Right lung (tissue), 10 donors: Measurements from ENCODE around the gene ZDHHC5. TPM values are rescaled to one million over a fixed set of nuclear protein-coding genes. Genes with fewer than 3 reads are reported as not detected.

Source experiments
- DNase-seq, 2 donors: peaks; one replicate each; pipeline ENCODE4 v3.0.0-alpha.2; 2013
- long read RNA-seq, 8 donors: transcript quantifications; one replicate each; lab custom pipeline, GENCODE V29; 2026
- polyA plus RNA-seq, 5 donors: library from polyadenylated mRNA; unstranded; fragments of 120-200 nt; gene quantifications; one replicate each; pipeline versions ENCODE4 v1.2.1 to v1.2.3, GENCODE V29; 2013; ENCODE audit warnings: inconsistent platforms in 1 of 5, low replicate concordance in 1 of 5; ENCODE audit not compliant: insufficient read length in 5 of 5, insufficient read depth in 1 of 5

Gene ZDHHC5, protein sequence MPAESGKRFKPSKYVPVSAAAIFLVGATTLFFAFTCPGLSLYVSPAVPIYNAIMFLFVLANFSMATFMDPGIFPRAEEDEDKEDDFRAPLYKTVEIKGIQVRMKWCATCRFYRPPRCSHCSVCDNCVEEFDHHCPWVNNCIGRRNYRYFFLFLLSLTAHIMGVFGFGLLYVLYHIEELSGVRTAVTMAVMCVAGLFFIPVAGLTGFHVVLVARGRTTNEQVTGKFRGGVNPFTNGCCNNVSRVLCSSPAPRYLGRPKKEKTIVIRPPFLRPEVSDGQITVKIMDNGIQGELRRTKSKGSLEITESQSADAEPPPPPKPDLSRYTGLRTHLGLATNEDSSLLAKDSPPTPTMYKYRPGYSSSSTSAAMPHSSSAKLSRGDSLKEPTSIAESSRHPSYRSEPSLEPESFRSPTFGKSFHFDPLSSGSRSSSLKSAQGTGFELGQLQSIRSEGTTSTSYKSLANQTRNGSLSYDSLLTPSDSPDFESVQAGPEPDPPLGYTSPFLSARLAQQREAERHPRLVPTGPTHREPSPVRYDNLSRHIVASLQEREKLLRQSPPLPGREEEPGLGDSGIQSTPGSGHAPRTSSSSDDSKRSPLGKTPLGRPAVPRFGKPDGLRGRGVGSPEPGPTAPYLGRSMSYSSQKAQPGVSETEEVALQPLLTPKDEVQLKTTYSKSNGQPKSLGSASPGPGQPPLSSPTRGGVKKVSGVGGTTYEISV
- polyA plus RNA-seq = 10 to 100 TPM; 38.9 to 44.5 (median 39.2) TPM
- long read RNA-seq, donor 1, full-length matches to known transcripts = 4 of 222 reads
- long read RNA-seq, donor 1, partial matches to known transcripts = 179 of 222 reads
- long read RNA-seq, donor 1, other reads (novel, unspliced or antisense) = 39 of 222 reads
- long read RNA-seq, donor 2, full-length matches to known transcripts = 2 of 7 reads
- long read RNA-seq, donor 2, partial matches to known transcripts = 5 of 7 reads
- long read RNA-seq, donor 2, other reads (novel, unspliced or antisense) = 0 of 7 reads
- long read RNA-seq, donor 3, full-length matches to known transcripts = 1 of 12 reads
- long read RNA-seq, donor 3, partial matches to known transcripts = 11 of 12 reads
- long read RNA-seq, donor 3, other reads (novel, unspliced or antisense) = 0 of 12 reads
- long read RNA-seq, donor 4, full-length matches to known transcripts = 1 of 13 reads
- long read RNA-seq, donor 4, partial matches to known transcripts = 12 of 13 reads
- long read RNA-seq, donor 4, other reads (novel, unspliced or antisense) = 0 of 13 reads
- long read RNA-seq, donor 5, partial matches to known transcripts = 24 of 24 reads
- long read RNA-seq, donor 5, other reads (novel, unspliced or antisense) = 0 of 24 reads
- long read RNA-seq, donor 6, full-length matches to known transcripts = 4 of 150 reads
- long read RNA-seq, donor 6, partial matches to known transcripts = 119 of 150 reads
- long read RNA-seq, donor 6, other reads (novel, unspliced or antisense) = 27 of 150 reads
- long read RNA-seq, donor 7, full-length matches to known transcripts = 4 of 24 reads
- long read RNA-seq, donor 7, partial matches to known transcripts = 20 of 24 reads
- long read RNA-seq, donor 7, other reads (novel, unspliced or antisense) = 0 of 24 reads
- long read RNA-seq, donor 8, partial matches to known transcripts = 6 of 6 reads
- long read RNA-seq, donor 8, other reads (novel, unspliced or antisense) = 0 of 6 reads

DNA sequence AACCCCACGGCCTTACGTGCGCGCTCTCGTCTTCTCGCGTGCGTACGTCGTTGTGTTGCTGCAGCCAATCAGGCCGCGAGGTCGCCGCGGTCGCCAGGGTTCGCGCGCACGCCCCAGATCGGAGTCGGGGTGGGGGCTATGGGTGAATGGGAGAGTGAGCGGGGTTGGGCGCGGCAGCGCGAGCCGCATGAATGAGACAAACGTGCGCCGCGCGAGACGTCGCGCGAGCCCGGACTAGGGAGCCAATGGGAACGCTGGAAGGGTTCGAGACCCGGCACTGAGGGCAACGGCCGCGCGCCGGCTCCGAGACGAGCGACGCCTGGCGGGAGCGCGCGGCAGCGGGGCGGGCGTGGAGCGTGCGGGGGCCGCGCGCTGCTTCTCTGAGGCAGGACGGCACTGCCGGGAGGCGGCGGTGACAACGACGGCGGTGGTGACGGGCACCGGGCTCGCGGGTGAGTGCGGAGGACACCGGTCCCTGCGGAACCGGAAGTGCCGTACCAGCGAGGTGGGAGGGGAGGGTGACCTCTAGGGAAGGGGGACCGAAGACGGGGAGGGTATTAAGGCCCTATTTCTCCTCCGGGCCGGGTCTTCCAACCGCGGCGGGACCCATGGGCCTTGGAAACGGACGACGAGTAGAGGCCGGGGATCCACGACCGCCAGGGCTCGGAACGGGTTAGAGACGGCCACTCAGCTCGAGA is at the start of gene ZDHHC5:
Gene ZDHHC5, plus strand, starts transcription at position 379 of the 698 bp plus-strand sequence. CDS start 4,977 bp downstream, outside the sequence.
- DNase-seq = peak in 1 of 2 donors; percentile 100

DNA sequence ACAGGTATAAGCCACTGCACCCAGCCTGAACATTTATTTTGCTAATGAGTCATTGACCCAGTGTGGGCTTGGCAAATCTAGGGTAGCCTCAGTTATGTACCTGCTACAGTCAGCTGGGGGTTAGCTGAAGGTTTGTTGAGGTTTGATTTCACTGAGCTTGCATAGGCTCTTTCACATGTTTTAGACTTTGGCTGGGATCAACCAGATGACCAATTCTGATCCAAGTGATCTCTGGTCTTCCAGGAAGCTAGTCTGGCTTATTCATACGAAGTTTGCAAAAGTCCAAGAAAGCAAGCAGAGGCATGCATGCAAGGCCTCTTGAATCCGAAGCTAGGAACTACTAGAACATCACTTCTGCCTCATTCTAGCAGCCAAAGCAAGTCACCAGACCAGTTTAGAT is 49.5 kb upstream of the ZDHHC5 start:
- no peak for DNase-seq

DNA sequence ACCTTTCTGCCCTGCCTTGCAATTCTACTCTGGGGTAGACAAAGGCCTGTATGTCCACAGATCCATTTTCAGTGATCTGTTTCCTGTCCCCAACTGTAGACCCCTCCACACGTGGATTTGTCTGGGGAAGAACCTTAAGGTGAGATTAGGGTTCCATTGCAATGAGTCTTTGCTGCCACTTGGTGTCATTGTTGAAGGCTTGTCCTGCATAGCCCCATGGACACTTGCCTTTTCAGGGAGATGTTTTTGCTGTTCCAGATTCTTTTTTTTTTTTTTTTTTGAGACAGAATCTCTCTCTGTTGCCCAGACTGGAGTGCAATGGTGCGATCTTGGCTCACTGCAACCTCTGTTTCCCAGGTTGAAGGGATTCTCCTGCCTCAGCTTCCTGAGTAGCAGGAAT is 48.6 kb upstream of the ZDHHC5 start:
- no peak for DNase-seq

DNA sequence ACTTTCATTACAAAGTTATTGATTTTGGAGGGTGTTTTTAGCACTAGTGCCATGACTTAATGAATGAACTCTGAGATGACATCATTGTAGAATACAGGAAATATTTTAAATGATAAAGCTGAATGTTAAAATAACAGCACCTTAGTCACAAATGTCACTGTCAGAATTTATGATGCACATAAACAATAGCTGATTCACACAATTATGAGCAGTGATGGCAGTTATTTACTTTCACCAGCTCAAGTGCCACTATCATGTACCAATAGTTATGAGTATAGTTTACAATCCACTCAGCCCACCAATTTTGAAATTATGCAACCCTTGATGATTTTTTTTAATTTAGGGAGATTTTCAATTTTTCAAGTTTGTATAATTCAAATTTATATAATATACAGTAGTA is 47.4 kb upstream of the ZDHHC5 start:
- DNase-seq = no peak

DNA sequence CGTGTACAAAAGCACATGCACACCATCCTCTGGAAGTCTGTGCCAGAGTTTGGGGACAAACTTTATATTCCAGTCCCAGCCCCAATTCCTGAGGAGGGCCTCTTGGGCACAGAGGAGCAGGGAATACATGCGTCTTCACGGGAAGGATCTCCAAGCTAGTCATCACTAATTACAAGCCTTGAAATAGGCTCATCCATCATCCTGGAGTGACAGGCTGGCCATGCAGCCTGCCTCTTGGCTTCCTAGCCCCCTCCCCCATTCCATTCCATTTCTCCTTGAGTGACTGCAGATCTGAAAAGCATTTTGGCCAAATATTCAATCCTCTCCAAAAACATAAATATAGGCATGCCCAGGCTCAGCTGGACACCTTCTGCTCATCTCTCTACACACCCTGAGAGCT is 45.7 kb upstream of the ZDHHC5 start:
- no peak for DNase-seq

DNA sequence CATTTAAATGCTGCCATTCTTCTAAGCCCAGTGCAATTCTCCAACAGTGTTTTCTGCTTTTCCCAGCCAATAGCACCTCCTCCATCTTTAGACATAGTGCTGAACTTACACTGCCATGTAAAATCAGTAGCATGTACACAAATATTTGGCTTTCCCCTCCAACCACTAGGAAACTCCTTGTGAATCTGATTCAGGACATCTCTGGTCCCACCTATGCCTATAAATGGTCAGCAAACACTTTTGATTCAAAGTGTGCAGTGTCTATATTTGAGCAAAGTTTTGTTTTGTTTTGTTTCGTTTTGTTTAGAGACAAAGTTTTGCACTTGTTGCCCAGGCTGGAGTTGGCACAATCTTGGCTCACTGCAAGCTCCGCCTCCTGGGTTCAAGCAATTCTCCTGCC is 43.0 kb upstream of the ZDHHC5 start:
- DNase-seq = no peak

DNA sequence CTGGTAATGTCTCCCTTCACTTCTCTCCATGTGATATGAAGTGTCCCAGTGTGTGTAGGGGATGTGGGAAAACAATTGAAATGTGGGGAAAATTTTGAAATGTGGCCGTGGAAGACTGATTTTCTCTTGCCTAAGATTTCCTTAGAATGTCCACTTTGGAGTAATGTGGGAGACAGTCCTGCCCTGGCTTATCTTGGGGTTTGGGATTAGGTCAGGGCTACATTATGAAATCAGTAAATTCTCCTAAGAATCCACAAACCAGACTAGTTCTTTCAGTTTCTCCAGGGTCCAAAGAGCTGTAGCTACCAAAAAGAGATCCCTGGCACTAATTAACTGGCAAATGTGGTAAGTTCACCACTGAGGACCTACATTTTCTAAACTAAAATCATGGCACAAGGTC is 41.0 kb upstream of the ZDHHC5 start:
- DNase-seq = no peak

DNA sequence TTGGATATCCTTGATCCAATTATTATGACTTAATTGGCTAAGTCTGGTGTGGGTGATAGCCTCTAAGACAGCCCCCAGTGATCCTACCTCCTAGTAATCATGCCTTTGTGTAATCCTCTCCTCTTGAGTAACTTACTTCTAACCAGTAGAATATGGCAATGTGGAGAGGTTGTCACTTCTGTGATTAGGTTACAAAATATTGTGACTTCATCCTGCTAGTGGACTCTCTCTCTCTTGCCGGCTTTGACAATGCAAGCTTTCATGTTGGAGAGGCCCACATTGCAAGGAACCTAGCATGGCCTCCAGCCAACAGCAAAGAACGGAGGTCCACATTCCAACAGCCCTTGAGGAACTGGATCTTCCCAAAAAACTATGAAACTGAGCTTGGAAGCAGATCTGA is 37.7 kb upstream of the ZDHHC5 start:
- DNase-seq = no peak

DNA sequence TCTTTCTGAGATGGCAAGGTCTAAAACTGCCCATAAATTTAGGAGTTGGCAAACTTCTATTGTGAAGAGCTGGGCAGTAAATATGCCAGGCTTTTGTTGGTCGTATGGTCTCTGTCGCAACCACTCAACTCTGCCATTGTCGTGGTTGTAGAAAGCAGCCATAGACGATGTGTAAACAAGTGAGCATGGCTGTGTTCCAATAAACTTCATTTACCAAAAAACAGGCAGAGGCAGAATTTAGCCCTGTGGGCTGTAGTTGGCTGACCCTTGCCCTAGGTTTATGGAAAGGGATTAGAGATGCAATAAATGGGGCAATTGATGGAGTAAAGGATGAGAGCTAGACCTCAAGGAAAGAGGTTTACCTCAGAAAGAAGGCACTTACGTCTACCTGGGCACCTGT is 35.8 kb upstream of the ZDHHC5 start:
- DNase-seq = no peak

DNA sequence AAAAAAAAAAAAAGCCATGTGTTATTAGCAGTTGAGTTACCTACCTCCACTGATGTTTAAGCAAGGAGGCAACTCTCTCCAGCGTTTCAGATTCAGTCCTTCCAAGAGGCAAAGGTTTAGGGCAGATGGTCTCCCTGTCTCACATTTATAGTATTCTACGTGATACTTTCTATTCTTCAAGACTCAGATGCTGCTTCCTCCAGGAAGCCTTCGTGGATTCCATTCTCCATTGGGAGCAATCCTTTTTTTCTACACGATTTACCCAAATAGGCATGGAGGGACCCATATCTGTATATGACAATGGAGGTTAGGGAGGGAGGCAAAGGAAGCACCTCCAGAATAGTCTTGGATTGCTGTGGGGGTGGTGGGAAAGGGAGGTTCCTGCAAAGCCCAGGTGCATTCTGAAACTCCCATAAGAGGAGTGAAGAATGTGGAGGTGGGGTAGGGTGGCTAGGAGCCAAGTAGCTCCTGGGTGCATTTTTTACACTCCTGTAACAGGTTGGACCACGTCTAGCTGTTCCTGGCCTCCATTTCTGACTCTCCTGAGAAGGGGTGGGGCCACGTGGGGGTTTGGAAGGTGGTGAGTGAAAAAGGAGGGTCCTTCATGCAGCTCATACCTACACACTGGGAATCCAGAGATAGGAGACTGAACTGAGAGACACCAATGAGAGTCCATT is 34.4 kb upstream of the ZDHHC5 start:
- no peak for DNase-seq

DNA sequence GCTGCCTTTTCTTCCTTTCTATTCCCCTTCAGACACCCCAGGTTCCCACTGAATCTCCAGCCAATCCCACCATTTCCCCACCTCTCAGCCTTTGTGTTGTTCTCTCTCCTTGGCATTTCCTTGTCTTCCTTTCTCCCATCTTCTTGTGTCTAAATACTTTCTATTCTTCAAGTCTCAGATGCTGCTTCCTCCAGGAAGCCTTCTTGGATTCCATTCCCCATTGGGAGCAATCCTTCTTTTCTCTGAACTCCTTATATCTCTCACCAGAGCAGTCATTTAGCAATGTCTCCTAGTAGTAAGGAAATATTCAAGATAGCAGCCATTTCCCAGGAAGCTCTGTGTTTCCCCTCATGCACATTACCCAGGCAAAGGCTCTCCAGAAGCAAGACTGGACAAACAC is 33.6 kb upstream of the ZDHHC5 start:
- DNase-seq = no peak

DNA sequence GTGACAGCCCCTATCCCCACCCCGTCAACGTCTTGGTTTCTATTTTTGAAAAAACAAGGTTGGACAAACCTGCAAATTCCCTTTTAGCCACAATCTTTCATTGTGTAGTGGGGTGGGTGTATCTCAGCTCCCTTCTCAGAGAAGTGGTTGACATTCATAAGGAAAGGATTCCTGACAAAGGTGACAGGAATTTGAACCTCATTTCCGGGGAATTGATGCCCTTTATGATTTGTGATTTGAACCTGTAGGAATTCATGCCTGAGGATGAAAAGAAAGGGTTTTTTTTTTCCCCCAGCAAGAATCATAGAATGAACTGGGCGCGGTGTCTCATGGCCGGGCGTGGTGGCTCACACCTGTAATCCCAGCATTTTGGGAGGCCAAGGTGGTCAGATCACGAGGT is 32.7 kb upstream of the ZDHHC5 start:
- DNase-seq = no peak

DNA sequence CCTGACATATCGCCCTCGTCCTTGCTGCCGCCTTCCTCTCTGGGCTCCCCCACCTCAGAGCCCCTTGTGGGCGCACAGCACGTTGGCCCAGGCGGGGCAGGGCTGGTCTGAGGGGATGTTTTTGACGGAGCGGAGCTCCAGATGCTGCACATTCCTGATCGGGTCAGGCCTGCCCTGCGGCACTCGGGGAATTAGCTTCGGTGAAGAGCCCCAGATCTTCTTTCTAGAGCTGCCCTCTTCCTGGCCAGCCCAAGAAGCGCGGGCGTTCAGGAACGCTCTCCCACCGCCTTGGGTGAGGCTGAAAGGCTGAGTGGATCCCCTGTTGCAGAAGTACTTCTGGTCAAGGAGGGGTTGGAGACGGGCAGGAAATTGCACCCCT is 30.3 kb upstream of the ZDHHC5 start:
- no peak for DNase-seq

DNA sequence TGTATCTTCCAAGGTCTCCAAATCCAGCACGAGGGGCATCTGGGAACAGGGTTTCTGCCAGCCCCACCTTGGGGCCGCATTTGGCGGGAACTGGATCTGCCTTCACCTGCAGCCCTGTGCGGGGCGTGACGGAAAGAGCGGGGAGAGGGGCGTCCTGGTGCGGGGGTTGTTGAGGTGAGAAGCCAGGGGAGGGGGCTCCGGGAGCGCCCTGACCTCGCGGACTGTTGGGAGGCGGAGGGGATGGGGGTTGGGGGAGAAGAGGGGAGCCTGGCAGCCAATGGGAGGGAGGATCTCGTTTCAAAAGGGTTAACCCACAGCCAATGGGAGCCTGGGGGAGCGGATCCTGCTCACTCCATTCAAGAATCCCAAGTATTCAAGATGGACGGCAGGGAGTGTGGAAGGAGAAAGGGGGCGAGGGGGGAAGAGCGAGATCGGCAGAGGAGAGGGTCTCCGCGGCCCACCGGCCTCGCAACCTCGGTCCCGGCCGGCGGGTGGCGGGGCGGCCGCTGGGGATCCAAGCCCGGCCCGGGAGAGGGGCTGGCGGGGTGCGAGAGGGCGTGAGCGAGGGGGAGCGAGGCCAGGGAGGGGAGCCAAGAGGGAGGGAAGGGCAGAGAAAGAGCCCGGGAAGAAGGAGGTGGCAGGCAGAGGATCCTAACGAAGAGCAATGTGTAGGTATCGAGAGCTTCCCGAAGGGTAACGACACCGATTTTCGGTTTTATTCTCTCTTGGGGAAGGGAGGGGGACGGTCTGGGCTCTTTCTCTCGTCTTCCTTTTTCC is 29.7 kb upstream of the ZDHHC5 start:
- peak; percentile 87 to 90 for DNase-seq

DNA sequence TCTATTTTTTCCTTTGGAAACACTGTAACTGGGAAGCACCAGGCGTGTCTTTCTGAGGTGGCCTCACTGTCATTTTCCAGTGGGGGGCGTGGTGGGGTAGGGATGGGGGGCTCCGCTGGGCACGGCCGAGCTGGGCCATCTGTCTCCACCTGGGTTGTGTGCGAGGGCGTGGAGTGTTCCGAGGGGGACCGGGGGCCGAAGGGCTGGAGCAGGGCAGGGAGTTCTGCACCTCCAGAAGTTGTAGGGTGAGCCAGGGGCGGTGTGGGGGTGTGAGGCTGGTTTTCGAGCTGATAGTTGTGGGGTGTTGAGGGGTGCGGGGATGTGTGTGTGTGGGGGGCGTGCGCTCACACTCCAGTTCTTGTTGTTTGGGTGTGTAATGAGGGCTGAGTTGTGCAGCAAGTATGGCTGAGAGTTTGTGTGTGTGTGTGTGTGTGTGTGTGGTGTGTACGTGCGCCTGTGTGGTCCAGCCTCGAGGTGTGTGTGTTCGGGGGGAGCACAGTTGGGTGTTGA is 29.0 kb upstream of the ZDHHC5 start:
- DNase-seq = no peak

DNA sequence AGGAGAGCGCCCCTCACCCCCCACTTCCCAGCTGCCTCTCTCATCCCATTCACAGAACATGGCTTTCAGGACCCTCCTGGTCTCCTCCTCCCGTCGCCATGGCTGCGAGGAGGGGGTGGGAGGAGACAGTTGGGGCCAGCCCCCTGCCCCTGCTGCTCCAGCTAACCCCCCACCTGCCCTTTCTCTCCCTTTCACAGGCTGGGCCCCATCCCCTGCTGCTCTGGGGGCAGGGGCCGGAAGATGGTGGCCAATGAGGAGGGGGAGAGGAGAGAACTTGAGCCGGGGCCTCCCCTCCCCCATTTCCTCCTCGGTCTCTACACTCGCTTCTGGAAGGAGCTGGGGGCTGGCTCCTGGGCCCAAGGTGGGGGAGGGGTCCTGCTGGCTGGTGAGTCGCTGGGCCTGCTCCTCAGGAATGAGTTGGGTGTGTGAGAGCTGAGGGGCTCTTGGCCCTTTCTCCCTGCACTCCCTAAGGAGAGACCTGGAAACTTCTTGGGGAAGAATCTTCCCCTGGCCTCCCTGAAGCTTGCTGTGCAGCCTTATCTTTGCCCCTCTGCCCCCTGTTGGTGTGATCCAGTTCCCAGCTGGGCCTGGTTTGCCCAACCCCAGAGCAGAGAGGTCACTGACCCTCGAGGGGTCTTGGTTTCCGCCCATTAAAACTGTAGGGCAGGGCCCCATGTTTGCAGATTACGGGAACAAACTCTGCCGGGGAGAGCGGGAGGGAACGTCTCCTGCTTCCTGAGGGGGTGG is 28.4 kb upstream of the ZDHHC5 start:
- DNase-seq = peak; percentile 85

DNA sequence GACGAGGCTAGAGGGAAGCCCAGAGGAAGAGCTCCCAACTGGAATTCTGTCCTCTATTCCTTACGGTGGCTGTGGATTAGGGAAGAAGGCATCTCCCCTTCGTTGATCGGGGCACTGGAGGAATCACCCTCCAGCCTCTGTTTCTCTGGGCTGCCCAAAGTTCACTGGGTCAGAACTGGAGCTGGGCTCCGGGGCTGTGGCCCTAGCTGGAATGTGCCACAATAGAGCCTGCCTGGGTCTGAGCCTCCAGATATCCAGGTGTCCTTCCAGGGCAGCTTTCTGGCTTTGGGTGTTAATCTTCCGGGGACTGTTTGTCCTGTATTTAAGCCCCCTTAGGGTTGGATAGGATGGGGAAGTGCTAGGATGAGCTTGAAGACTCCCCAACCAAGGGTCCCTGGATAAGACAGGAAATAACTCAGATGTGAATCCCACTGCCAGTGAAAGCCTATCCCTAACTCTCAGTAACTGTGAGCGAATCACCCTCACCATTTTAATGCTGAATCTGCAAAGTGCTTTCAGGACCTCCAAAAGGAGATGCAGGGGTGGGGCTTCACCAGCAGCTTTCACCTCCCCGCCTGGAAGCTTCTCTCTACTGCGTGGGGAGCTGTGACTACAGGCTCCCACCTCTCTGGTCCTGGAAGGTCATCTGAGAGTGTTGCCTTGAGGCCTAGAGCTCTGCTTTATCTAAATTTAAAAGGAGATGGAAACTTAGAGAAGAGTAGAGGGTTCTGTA is 27.7 kb upstream of the ZDHHC5 start:
- DNase-seq = no peak
